Effector memory CD8-positive, alpha-beta T cell (primary cell): ENCODE measurements around the gene GRIN2A.

Experiments used
- ATAC-seq: fragments of 150-1000 bp; cut with Tn5 transposase; replicated peaks from 2 replicates; pipeline ENCODE4 v1.10.0; 2021; ENCODE audit warnings: mild to moderate bottlenecking, moderate library complexity
- DNase-seq, 3 experiments: peaks; one replicate each; pipeline ENCODE4 v3.0.0; 2021
- H3K27ac Mint-ChIP-seq, 2 donors: one replicate each; pipeline ENCODE4 v1.8.0; 2022; ENCODE audit warnings: mild to moderate bottlenecking in 2 of 2, mixed read lengths in 2 of 2, moderate library complexity in 2 of 2
- H3K27me3 Mint-ChIP-seq, 2 donors: one replicate each; pipeline ENCODE4 v1.8.0; 2022; ENCODE audit warnings: mixed read lengths in 2 of 2
- H3K36me3 Mint-ChIP-seq: one replicate; pipeline ENCODE4 v1.8.0; 2022; ENCODE audit warnings: mild to moderate bottlenecking, moderate library complexity, mixed read lengths; ENCODE audit not compliant: insufficient read depth
- H3K4me1 Mint-ChIP-seq, 2 donors: one replicate each; pipeline ENCODE4 v1.8.0; 2022; ENCODE audit warnings: low read depth in 2 of 2, mixed read lengths in 2 of 2
- H3K4me3 Mint-ChIP-seq, 2 donors: one replicate each; pipeline ENCODE4 v1.8.0; 2022; ENCODE audit warnings: mild to moderate bottlenecking in 2 of 2, mixed read lengths in 2 of 2, moderate library complexity in 2 of 2
- H3K9me3 Mint-ChIP-seq, 2 donors: one replicate each; pipeline ENCODE4 v1.8.0; 2022; ENCODE audit warnings: mixed read lengths in 2 of 2

Gene GRIN2A

DNA sequence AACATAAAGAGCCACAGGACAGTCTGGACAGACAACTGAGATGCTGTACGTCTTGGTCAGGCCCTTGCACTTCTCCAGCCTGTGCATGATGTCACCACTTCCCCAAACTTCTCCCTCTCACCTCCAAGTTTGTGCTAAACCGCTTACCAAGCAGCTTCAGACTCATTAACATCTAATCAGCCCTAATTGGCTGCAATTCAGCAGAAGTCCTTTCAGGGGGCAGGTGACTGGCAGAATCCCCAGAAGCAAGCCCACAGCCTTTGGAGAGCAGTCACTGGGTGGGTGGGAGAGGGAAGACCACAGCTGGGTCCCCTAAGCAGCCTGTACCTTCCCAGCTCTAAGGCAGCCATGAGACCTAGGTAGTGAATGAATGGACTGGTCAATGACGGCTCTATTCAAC is 161.4 kb downstream of the GRIN2A start:
- H3K9me3 Mint-ChIP-seq = peaks cover 2 to 6% of the 10 kb centered on the region in 2 donors
- ATAC-seq (no peak), DNase-seq (no peak)
- no peaks in the 10 kb centered on the region for H3K36me3 Mint-ChIP-seq
- no peaks in the 10 kb centered on the region for H3K4me1 Mint-ChIP-seq
- H3K27me3 Mint-ChIP-seq = peaks cover 0 to 5% of the 10 kb centered on the region in 2 donors
- H3K4me3 Mint-ChIP-seq = no peak overlapping the region
- no peak overlapping the region for H3K27ac Mint-ChIP-seq

DNA sequence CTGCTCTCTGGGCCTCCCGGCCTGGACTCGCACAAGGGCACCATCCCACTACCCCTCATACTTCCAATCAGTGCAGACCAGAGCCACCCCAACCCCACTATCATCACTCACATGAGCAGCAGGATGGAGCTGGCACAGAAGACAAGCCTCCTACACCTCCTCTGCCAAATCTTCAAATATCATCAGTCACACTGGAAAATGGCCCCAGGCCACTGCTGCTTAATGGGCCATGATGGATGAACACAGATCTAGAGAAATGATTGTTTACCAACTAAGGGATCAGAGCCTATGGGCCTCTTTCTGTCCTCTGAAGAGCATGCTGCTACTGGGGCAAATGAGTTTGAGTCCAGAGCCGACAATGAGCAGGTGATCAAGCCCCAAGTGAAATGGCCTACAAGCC is 165.5 kb downstream of the GRIN2A start:
- Mint-ChIP-seq H3K27me3 (peaks cover 13 to 23% of the 10 kb centered on the region in 2 donors), H3K4me3 (no peak overlapping the region), H3K9me3 (peaks cover 0 to 5% of the 10 kb centered on the region in 2 donors), H3K36me3 (no peaks in the 10 kb centered on the region), H3K27ac (no peak overlapping the region), H3K4me1 (no peaks in the 10 kb centered on the region)
- DNase-seq (no peak), ATAC-seq (no peak)

DNA sequence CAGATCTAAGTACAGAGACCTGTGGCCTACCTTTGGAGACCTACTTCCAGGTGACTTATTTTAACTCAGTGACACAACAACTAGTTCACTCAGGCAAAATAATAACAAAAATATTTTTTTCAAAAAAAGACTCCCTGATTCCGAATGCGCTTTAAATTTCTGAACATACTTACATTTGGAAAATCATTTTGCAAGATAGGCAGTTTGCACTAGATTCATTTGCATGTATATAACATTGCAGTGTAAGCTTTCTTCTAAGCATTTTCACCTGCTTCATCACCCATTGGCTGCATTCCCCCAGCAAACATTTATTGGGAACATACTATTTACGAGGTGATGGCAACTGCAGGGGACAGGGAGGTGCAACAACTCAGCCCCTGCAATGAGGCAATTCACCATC is 166.8 kb downstream of the GRIN2A start:
- ATAC-seq (no peak), DNase-seq (no peak)
- Mint-ChIP-seq H3K36me3 (no peaks in the 10 kb centered on the region), H3K27ac (no peak overlapping the region), H3K4me1 (no peaks in the 10 kb centered on the region), H3K27me3 (peaks cover 13 to 23% of the 10 kb centered on the region in 2 donors), H3K9me3 (peaks cover 0 to 5% of the 10 kb centered on the region in 2 donors), H3K4me3 (no peak overlapping the region)

DNA sequence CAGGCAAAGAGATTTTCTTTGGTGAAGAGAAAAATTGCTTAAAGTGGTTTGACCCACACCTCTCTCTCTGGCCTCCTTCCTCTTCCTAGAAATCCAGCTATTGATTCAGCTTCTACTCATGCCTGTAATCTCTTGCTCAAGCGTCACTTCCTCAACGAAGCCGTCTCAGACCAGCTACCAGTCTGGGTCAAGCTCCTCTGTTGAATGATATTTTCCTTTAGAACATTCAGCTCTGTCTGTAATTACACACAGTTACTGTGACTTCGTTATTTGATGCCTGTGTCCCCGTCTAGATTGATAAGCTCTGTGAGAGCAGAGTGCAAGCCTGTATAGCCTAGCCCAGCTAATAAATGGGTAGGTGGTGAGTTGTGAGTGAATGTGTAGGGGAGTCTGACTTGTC is 168.5 kb downstream of the GRIN2A start:
- no peak overlapping the region for H3K4me3 Mint-ChIP-seq
- H3K27ac Mint-ChIP-seq = no peak overlapping the region
- ATAC-seq (no peak), DNase-seq (no peak)
- H3K27me3 Mint-ChIP-seq = peaks cover 13 to 23% of the 10 kb centered on the region in 2 donors
- H3K36me3 Mint-ChIP-seq = no peaks in the 10 kb centered on the region
- peaks cover 5 to 6% of the 10 kb centered on the region in 2 donors for H3K9me3 Mint-ChIP-seq
- no peaks in the 10 kb centered on the region for H3K4me1 Mint-ChIP-seq

DNA sequence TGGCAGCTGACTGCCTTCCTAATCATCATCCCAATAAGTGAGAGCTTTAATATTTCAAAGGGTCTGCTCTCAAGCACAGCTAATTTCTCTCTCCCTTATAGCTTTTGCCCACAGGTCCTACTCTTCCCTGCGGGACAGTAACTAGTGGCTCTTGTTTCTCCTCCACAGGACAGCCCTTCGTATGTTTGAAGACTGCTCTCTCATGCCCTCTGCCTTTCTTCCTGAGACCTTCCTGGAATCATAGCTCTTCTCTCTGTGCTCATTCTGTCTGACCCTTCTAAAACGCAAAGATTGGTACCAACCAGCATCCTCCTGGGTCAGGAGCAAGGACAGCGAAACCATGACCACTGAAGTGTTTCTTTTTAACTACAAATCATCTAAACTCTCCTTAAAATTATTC is 168.9 kb downstream of the GRIN2A start:
- H3K27ac Mint-ChIP-seq = no peak overlapping the region
- H3K4me3 Mint-ChIP-seq = no peak overlapping the region
- peaks cover 5 to 6% of the 10 kb centered on the region in 2 donors for H3K9me3 Mint-ChIP-seq
- no peak for DNase-seq
- H3K36me3 Mint-ChIP-seq = no peaks in the 10 kb centered on the region
- peaks cover 13 to 23% of the 10 kb centered on the region in 2 donors for H3K27me3 Mint-ChIP-seq
- ATAC-seq = no peak
- H3K4me1 Mint-ChIP-seq = no peaks in the 10 kb centered on the region

DNA sequence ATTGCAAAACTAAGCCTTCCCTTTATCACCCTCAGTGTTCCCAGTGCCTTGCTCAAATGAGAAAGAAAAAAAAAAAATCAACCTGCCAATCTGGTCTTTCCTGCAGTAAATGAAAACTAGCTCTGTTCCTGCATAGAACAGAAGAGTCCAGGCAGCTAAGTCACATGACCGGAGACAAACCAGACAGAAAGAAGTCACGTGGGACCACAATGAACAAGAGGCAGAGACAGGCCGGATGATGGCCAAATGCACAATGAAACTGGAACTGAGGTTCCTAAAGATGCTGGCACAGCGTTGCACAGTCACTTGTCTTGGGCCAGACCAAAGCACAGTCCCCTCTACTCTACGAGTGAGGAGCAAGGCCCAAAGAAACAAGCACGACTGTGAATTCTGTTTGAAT is 172.5 kb downstream of the GRIN2A start:
- Mint-ChIP-seq H3K9me3 (peaks cover 5 to 6% of the 10 kb centered on the region in 2 donors), H3K4me3 (no peak overlapping the region)

DNA sequence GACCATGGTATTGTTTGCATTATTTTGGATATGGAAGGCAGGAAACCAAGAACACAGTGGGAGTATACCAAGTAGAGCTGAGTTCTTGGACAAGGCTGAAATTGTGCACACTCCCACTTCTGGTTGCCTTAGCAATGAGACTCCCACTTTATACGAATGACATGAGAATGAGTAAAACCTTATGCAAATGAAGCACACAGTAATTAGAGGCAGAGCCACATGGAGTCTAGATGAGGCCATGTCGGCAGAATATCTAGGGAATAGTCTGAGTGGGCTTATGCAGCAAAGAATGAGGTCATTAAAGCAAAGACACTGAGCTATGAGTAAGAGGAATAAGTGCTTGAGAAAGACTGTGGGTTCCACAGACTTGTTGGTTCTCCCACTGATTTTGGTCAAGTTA is 178.7 kb downstream of the GRIN2A start:
- no peaks in the 10 kb centered on the region for H3K27me3 Mint-ChIP-seq
- DNase-seq (no peak), ATAC-seq (no peak)
- H3K4me1 Mint-ChIP-seq = no peaks in the 10 kb centered on the region
- H3K36me3 Mint-ChIP-seq = no peaks in the 10 kb centered on the region
- H3K4me3 Mint-ChIP-seq = no peak overlapping the region
- peaks cover 2 to 5% of the 10 kb centered on the region in 2 donors for H3K9me3 Mint-ChIP-seq
- H3K27ac Mint-ChIP-seq = no peak overlapping the region

More for the DNA sequence above, 172.5 kb downstream of the GRIN2A start:
- ATAC-seq (no peak), DNase-seq (no peak)
- H3K36me3 Mint-ChIP-seq = no peaks in the 10 kb centered on the region
- H3K27me3 Mint-ChIP-seq = peaks cover 13 to 22% of the 10 kb centered on the region in 2 donors
- H3K27ac Mint-ChIP-seq = no peak overlapping the region
- H3K4me1 Mint-ChIP-seq = no peaks in the 10 kb centered on the region

DNA sequence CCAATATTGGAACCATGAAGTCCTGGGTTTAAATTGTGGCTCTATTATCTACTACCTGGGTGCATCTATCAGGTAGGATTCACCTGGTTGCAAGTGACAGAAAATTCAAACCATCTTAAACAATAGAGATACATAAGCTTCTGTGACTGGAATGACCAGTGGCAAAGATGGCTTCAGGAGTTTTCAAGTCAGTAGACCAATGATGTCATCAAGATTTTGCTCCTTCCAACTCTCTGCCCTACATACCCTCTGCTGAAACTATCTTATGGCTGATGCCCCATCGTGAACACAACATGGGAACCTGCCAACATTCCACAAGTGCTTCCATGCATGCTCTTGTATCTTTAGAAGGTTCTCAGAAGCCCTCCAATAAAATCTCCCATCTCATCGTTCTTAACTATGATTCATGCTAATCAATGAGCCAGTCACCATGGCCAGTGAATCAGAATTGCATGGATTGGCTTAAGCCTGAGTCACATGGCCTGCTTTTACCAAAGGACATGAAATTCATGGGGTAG is 180.9 kb downstream of the GRIN2A start:
- Mint-ChIP-seq H3K27me3 (no peaks in the 10 kb centered on the region), H3K27ac (no peak overlapping the region), H3K4me3 (no peak overlapping the region), H3K9me3 (peaks cover 2 to 7% of the 10 kb centered on the region in 2 donors), H3K4me1 (no peaks in the 10 kb centered on the region), H3K36me3 (no peaks in the 10 kb centered on the region)
- ATAC-seq (no peak), DNase-seq (no peak)

DNA sequence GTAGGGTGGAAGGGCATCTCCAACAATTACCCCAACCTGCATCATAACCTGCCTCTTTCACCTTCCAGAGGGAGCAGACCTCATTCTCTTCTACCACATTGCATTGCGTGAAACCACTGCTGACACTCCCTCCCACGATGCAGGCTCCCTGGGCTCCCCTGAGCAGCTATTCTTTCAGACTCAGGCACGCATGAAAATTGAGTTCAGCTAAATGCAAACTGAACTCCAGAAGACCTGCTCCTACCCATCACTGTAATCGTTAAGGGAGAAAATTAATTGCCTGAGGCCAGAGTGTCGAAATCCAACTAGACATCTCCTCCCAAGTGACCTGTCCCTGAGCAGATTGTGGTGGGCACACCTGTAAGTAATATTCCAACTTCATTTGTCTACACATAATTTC is 186.0 kb downstream of the GRIN2A start:
- no peak overlapping the region for H3K27ac Mint-ChIP-seq
- no peak for DNase-seq
- H3K4me3 Mint-ChIP-seq = no peak overlapping the region
- H3K27me3 Mint-ChIP-seq = no peaks in the 10 kb centered on the region
- no peaks in the 10 kb centered on the region for H3K36me3 Mint-ChIP-seq
- no peak for ATAC-seq
- no peaks in the 10 kb centered on the region for H3K4me1 Mint-ChIP-seq
- peaks cover 5 to 7% of the 10 kb centered on the region in 2 donors for H3K9me3 Mint-ChIP-seq

DNA sequence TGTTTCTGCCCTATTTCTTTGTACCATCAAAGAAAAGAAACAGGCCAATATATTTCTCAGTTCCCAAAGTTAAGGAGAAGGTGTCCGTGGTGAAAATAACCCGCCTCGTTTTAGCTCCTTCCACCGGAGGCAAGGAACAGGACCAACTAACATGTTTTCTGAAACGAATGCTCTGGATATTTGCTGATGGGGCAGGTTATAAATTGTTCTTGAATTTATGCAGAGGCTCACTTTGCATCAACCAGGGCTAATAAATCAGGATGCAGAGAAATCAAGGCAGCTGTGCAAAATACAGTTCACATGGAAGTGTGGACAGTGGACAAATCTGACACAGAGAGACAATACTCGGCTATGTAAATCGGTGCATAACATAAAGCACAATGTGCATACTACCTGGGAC is 189.8 kb downstream of the GRIN2A start:
- no peaks in the 10 kb centered on the region for H3K27me3 Mint-ChIP-seq
- no peaks in the 10 kb centered on the region for H3K36me3 Mint-ChIP-seq
- DNase-seq = no peak
- no peak for ATAC-seq
- no peak overlapping the region for H3K27ac Mint-ChIP-seq
- H3K4me1 Mint-ChIP-seq = no peaks in the 10 kb centered on the region
- no peak overlapping the region for H3K4me3 Mint-ChIP-seq
- H3K9me3 Mint-ChIP-seq = peaks cover 0 to 6% of the 10 kb centered on the region in 2 donors

DNA sequence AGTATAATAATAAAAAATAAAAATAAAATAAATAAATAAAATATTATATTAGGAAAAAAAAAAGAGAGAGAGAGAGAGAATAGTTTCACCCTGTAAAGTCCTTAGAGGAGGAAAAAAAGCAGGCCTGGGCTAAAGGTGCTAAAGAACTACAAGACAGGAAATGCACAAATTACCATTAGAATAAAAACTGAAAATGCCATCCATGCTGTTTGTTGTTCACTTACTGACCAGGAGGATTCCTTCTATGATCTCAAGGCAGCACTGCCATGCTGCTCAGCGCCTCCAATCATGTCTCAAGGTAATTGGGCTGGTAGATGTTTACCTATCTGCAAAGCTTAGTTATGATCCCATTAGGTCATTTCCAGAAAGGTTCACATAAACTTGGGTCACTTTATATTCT is 201.2 kb downstream of the GRIN2A start:
- H3K4me1 Mint-ChIP-seq = no peaks in the 10 kb centered on the region
- peaks cover 3 to 14% of the 10 kb centered on the region in 2 donors for H3K9me3 Mint-ChIP-seq
- no peak overlapping the region for H3K27ac Mint-ChIP-seq
- peaks cover 4% of the 10 kb centered on the region for H3K36me3 Mint-ChIP-seq
- no peaks in the 10 kb centered on the region for H3K27me3 Mint-ChIP-seq
- no peak for ATAC-seq
- no peak overlapping the region for H3K4me3 Mint-ChIP-seq
- no peak for DNase-seq

DNA sequence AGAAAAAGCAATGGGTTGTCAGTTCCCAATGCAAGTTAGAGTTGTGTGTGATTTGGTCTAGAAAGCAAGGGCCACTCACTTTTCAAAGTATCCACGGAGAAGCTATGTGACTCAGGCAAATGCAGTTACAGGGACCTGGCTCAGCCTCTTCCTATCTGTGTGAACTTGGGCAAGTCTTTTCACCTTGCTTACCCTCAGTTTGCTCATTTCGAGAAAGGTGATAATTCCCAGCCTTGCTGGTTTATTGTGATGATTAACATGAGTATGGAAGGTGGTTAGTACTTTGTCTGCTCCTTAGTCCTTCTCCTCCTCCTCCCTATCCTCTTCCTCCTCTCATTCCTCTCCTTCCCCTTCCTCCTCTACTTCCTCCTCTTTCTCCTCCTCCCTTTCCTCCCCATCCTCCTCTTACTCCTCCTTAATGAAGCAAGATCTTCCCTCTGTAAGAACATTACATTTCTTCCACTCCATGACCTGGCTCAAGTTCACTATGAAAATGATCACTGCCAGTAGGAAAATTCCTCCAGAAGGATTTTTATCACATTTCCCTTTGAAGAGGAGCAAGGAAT is 204.0 kb downstream of the GRIN2A start:
- ATAC-seq = no peak
- no peak overlapping the region for H3K27ac Mint-ChIP-seq
- H3K9me3 Mint-ChIP-seq = peaks cover 1 to 7% of the 10 kb centered on the region in 2 donors
- no peak overlapping the region for H3K4me3 Mint-ChIP-seq
- no peaks in the 10 kb centered on the region for H3K27me3 Mint-ChIP-seq
- no peaks in the 10 kb centered on the region for H3K4me1 Mint-ChIP-seq
- peaks cover under 1% of the 10 kb centered on the region for H3K36me3 Mint-ChIP-seq
- DNase-seq = no peak

DNA sequence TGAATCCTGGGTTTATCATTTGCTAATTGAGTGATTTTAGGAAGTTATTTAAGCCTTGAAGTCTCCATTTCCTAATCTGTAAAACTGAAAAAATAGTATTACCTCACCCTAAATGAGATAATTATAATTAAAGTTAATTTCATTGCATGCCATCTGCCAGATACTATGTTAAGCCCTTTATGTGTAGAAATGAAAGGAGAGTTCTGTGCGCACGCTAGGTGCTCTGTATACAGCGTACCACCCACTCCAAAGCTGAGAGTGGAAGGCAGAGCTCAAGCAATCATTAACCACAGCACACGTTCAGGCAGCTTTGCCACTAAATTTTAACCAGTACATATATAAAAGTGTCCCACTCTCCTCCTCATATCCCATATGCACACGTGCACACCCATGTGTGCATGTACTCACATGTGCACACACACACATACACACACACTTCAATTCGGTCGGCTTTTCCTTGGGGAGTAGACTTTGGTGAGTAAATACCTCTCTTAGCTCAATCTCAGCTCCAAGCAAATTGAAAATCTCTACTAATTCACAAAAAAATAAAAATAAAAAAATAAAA is 204.8 kb downstream of the GRIN2A start:
- Mint-ChIP-seq H3K27me3 (no peaks in the 10 kb centered on the region), H3K27ac (no peak overlapping the region), H3K4me3 (no peak overlapping the region), H3K4me1 (no peaks in the 10 kb centered on the region), H3K9me3 (peaks cover 5 to 7% of the 10 kb centered on the region in 2 donors), H3K36me3 (no peaks in the 10 kb centered on the region)
- DNase-seq (no peak), ATAC-seq (no peak)

DNA sequence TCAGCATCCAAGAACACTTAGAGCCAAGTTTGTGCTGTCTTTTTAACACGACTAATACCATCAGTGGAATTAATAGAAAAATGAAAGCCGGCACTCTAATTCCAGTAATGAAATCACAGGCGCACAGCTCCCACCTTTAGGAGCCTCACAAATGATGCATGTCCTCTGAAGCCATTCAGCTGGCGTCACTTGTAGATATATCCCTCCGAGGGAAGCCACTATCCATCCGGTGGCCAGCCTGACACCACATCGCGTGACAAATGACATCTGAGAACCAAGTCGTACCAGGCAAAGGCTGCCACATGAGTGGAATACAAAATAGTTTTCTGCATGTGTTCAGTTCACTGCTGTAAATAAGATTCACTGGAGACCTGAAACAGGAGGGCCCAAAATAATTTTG is 205.6 kb downstream of the GRIN2A start:
- DNase-seq (no peak), ATAC-seq (no peak)
- Mint-ChIP-seq H3K9me3 (peaks cover 4 to 7% of the 10 kb centered on the region in 2 donors), H3K27ac (no peak overlapping the region), H3K4me3 (no peak overlapping the region), H3K27me3 (no peaks in the 10 kb centered on the region), H3K36me3 (no peaks in the 10 kb centered on the region), H3K4me1 (no peaks in the 10 kb centered on the region)
